ENCODE data around the gene HSF5.

DNA sequence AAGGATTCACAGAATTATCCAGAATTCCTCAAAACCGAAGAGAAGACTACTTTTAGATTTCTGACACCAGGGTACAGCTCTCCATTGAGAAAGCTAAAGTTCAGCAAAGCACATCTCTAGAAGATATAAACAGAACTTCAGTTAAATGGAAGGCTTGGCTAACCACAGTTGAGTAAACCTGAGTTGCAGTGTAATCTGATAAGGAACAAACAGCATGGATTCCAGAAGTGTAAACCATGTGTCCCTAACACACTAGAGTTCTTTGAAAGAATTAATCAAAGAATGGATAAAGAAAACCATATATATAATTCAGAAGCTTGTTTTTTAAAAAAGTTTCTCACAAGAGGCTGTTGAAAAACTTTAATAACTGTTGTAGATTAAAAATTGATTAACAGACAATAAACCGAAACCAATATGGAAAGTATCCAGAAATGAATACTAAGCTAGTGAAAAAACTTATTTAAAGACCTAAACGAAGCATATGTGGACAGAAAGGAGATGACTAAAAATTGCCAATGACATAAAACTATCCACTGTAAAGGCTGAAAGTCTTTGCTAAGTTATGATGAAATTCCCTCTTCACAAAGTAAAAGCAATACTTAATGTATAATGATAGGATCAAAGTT is 75.1 kb downstream of the HSF5 start:
- TF ChIP-seq, protein P1, sequence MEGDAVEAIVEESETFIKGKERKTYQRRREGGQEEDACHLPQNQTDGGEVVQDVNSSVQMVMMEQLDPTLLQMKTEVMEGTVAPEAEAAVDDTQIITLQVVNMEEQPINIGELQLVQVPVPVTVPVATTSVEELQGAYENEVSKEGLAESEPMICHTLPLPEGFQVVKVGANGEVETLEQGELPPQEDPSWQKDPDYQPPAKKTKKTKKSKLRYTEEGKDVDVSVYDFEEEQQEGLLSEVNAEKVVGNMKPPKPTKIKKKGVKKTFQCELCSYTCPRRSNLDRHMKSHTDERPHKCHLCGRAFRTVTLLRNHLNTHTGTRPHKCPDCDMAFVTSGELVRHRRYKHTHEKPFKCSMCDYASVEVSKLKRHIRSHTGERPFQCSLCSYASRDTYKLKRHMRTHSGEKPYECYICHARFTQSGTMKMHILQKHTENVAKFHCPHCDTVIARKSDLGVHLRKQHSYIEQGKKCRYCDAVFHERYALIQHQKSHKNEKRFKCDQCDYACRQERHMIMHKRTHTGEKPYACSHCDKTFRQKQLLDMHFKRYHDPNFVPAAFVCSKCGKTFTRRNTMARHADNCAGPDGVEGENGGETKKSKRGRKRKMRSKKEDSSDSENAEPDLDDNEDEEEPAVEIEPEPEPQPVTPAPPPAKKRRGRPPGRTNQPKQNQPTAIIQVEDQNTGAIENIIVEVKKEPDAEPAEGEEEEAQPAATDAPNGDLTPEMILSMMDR (IDR thresholded peaks at IDR 0.05; ENCODE audit: insufficient read depth, low read length), result no peak
- TF ChIP-seq, protein P2, sequence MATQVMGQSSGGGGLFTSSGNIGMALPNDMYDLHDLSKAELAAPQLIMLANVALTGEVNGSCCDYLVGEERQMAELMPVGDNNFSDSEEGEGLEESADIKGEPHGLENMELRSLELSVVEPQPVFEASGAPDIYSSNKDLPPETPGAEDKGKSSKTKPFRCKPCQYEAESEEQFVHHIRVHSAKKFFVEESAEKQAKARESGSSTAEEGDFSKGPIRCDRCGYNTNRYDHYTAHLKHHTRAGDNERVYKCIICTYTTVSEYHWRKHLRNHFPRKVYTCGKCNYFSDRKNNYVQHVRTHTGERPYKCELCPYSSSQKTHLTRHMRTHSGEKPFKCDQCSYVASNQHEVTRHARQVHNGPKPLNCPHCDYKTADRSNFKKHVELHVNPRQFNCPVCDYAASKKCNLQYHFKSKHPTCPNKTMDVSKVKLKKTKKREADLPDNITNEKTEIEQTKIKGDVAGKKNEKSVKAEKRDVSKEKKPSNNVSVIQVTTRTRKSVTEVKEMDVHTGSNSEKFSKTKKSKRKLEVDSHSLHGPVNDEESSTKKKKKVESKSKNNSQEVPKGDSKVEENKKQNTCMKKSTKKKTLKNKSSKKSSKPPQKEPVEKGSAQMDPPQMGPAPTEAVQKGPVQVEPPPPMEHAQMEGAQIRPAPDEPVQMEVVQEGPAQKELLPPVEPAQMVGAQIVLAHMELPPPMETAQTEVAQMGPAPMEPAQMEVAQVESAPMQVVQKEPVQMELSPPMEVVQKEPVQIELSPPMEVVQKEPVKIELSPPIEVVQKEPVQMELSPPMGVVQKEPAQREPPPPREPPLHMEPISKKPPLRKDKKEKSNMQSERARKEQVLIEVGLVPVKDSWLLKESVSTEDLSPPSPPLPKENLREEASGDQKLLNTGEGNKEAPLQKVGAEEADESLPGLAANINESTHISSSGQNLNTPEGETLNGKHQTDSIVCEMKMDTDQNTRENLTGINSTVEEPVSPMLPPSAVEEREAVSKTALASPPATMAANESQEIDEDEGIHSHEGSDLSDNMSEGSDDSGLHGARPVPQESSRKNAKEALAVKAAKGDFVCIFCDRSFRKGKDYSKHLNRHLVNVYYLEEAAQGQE (IDR thresholded peaks at IDR 0.05; ENCODE audit: insufficient replicate concordance, low read depth), result no peak
- TF ChIP-seq SPI1 (IDR thresholded peaks at IDR 0.05; ENCODE audit: borderline replicate concordance, low read depth) (no peak), GABPA (IDR thresholded peaks at IDR 0.05; ENCODE audit: low read depth) (no peak), POLR2AphosphoS5 (IDR thresholded peaks at IDR 0.05; ENCODE audit: low read depth) (no peak)

Measured in HL-60 (cell line).